Prostate gland (tissue), 2 donors: Measurements from ENCODE around the gene RNF126. TPM values are rescaled to one million over a fixed set of nuclear protein-coding genes. Genes with fewer than 3 reads are reported as not detected.

Source experiments
- DNase-seq: peaks from one replicate; pipeline ENCODE4 v3.0.0-alpha.2; 2019; ENCODE audit warnings: low spot score
- H3K27ac ChIP-seq, 2 donors: fragments of 200-600 bp; sonication (generic); 2 replicates each; pipeline ENCODE4 v1.5.1; 2017 to 2019
- H3K27me3 ChIP-seq: fragments of 200-600 bp; sonication (generic); replicated peaks from 2 replicates; pipeline ENCODE4 v1.5.1; 2019; ENCODE audit not compliant: insufficient read depth
- H3K36me3 ChIP-seq, 2 donors: fragments of 200-600 bp; sonication (generic); 1 replicate in 1 of 2; 2 replicates in 1 of 2; pipeline versions ENCODE4 v1.5.1 to v1.8.1; 2017 to 2019
- H3K4me1 ChIP-seq: fragments of 200-600 bp; sonication (generic); replicated peaks from 2 replicates; pipeline ENCODE4 v1.5.1; 2019
- H3K4me3 ChIP-seq, 2 donors: fragments of 200-600 bp; sonication (generic); 2 replicates each; pipeline ENCODE4 v1.5.1; 2017 to 2019
- H3K9me3 ChIP-seq: fragments of 200-600 bp; sonication (generic); 2 replicates; pipeline ENCODE4 v1.5.1; 2017
- CTCF ChIP-seq, 4 experiments: fragments of 200-600 bp in 2 of 4; fragments of 450-650 bp in 2 of 4; sonication (generic) in 2 of 4; IDR thresholded peaks; 1 replicate in 3 of 4; 2 replicates in 1 of 4; pipeline ENCODE4 v1.5.1; 2016 to 2019; ENCODE audit warnings: antibody characterized with exemption in 4 of 4, mild to moderate bottlenecking in 2 of 4, moderate library complexity in 2 of 4
- POLR2A ChIP-seq: fragments of 450-650 bp; IDR thresholded peaks from one replicate; pipeline ENCODE4 v1.6.1; 2016; ENCODE audit warnings: antibody characterized with exemption, mild to moderate bottlenecking
- POLR2AphosphoS5 ChIP-seq: sonication (generic); formaldehyde crosslinking; IDR thresholded peaks from one replicate; pipeline ENCODE4 v1.6.1; 2017; ENCODE audit warnings: antibody characterized with exemption
- WGBS: methylation state at CpG from one replicate; pipeline ENCODE4 v1.1.5; 2018; 5-methylcytosine and 5-hydroxymethylcytosine counted together
- intact Hi-C: fragments of 100-400 bp; cut with DNase I; formaldehyde crosslinking; loops from one replicate; pipeline ENCODE4 v1.14.2; 2022
- total RNA-seq, 2 donors: library from RNA; depleted of rRNA; stranded (reverse); fragments of >200 nt; gene quantifications; one replicate each; pipeline ENCODE4 v1.1.0, GENCODE V29; 2016

RNF126 gene
- total RNA-seq, 2 donors from 2014 or later, result 70.7 to 109 TPM

- peaks cover 0 to 6% of the 10 kb centered on the region in 2 donors for H3K36me3 ChIP-seq
- H3K4me3 ChIP-seq, result no peak overlapping the region
- intact Hi-C loops, result no loop called here
- H3K4me1 ChIP-seq, result no peaks in the 10 kb centered on the region
- DNase-seq, result no peak
- H3K27me3 ChIP-seq, result no peaks in the 10 kb centered on the region
- no peak overlapping the region for H3K27ac ChIP-seq
- WGBS, result 85% methylated on average over 24 of the region's 24 CpGs
- TF ChIP-seq CTCF (IDR thresholded peaks at IDR 0.05) (no peak), POLR2AphosphoS5 (no peak), POLR2A (no peak)
- no peaks in the 10 kb centered on the region for H3K9me3 ChIP-seq
Observed at GRCh38 chr19:651991-652390, 11.0 kb downstream of the RNF126 start.

GRCh38 chr19:651114-651818, 11.7 kb downstream of the RNF126 start:
- no peaks in the 10 kb centered on the region for H3K27me3 ChIP-seq
- H3K4me3 ChIP-seq, result no peak overlapping the region
- intact Hi-C loops, result no loop called here
- no peak overlapping the region for H3K27ac ChIP-seq
- no peak for DNase-seq
- H3K4me1 ChIP-seq, result no peaks in the 10 kb centered on the region
- H3K9me3 ChIP-seq, result no peaks in the 10 kb centered on the region
- WGBS, result 95% methylated on average over 58 of the region's 58 CpGs
- peaks cover 0 to 6% of the 10 kb centered on the region in 2 donors for H3K36me3 ChIP-seq
- no peak for TF ChIP-seq CTCF (IDR thresholded peaks at IDR 0.05)
- no peak for TF ChIP-seq POLR2AphosphoS5
- TF ChIP-seq POLR2A, result no peak

GRCh38 chr19:650121-650520, 12.9 kb downstream of the RNF126 start:
- Histone ChIP-seq H3K4me1 (no peaks in the 10 kb centered on the region), H3K36me3 (peaks cover 0 to 6% of the 10 kb centered on the region in 2 donors), H3K4me3 (no peak overlapping the region), H3K9me3 (no peaks in the 10 kb centered on the region), H3K27me3 (no peaks in the 10 kb centered on the region), H3K27ac (no peak overlapping the region)
- TF ChIP-seq CTCF (IDR thresholded peaks at IDR 0.05) (no peak), POLR2AphosphoS5 (no peak), POLR2A (no peak)
- intact Hi-C loops, result no loop called here
- WGBS, result 90% methylated on average over 11 of the region's 11 CpGs
- DNase-seq, result no peak

GRCh38 chr19:648904-649801, 13.9 kb downstream of the RNF126 start:
- Histone ChIP-seq H3K4me1 (no peaks in the 10 kb centered on the region), H3K9me3 (no peaks in the 10 kb centered on the region), H3K27ac (no peak overlapping the region), H3K27me3 (no peaks in the 10 kb centered on the region), H3K4me3 (no peak overlapping the region), H3K36me3 (peaks cover 0 to 6% of the 10 kb centered on the region in 2 donors)
- TF ChIP-seq CTCF (IDR thresholded peaks at IDR 0.05) (no peak), POLR2AphosphoS5 (no peak), POLR2A (no peak)
- intact Hi-C loops, result no loop called here
- no peak for DNase-seq
- 91% methylated on average over 48 of the region's 53 CpGs for WGBS
